HPDE6-E6E7 (cell line): ENCODE measurements around the gene JMJD7.

Source experiments
- DNase-seq: peaks from one replicate; pipeline ENCODE4 v3.0.0; 2011; ENCODE audit warnings: missing footprints; ENCODE audit errors: extremely low spot score

JMJD7 gene

DNA sequence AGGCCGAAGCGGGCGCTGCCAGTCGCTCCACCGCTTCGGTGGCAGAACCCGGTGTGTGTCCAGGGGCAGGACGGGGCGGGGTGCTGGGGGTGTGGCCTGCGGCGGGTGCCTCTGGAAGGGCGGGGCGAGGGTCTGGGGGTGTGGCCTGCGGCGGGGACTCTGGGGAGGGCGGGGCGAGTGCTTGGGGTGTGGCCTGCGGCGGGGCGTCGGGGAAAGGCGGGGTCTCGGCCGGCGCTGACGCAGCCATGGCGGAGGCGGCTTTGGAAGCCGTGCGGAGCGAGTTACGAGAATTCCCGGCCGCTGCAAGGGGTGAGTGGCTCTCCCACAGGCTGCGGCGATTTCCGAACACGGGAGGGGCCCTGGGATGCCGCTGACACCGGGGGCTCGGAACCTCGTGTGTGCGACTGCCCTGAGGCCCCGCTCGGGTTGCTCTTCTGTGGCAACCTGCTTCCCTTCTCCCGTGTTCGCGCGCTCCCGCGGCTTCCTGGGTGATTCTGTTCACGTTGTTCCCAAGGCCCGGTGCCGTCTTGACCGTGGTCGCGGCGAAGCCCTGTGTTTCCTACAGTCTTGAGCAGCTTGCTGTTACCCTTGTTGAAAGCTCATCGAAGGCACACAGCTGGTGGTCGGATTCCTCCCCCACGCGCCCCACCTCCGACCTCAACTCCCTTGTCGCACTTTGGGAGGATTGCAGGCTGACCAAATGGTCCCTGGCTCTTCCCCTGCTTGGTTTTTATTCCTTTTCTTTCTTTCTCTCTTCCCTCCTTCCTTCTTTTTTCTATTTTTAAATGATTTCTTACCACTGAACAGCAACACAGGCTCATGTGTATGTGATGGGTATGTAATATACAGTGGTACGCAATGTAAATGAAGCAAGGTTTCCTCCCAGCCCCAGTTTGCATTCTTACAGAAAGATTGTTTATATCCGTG is at the start of gene JMJD7:
Gene JMJD7 (plus strand): TSS at position 213 of the 927 bp plus-strand sequence. CDS start 33 bp downstream, at position 246.
- DNase-seq: peak; percentile 84

- DNase-seq: no peak
Observed at GRCh38 chr15:41778521-41778920, 49.4 kb upstream of the JMJD7 start.

DNA sequence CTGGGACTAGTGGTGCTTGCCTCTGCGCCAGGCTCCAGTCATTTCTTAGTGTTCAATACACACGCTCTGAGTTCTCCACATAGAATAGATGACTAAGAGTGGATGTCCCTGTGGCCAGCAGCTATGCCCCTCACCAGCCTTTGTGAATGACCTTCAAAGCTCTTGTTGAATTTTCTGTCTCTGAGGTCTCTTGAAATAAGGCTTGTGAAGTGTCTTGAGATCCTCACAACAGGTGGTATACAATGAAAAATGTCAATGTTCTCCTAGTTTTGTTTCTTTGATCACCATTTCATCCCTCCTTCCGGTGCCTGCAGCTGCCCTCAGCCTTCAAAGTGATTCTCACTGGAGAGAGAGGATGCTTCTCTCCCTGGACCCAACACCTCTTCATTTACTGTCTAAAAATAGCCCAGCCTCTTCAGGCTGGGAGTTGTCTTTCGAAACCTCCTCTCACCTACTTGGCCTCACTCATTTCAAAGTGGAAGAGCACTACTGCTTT is 48.2 kb upstream of the JMJD7 start:
- DNase-seq: no peak

GRCh38 chr15:41780266-41780665 is 47.6 kb upstream of the JMJD7 start:
- DNase-seq: no peak

- no peak for DNase-seq
Observed at GRCh38 chr15:41780727-41781126, 47.2 kb upstream of the JMJD7 start.

DNA sequence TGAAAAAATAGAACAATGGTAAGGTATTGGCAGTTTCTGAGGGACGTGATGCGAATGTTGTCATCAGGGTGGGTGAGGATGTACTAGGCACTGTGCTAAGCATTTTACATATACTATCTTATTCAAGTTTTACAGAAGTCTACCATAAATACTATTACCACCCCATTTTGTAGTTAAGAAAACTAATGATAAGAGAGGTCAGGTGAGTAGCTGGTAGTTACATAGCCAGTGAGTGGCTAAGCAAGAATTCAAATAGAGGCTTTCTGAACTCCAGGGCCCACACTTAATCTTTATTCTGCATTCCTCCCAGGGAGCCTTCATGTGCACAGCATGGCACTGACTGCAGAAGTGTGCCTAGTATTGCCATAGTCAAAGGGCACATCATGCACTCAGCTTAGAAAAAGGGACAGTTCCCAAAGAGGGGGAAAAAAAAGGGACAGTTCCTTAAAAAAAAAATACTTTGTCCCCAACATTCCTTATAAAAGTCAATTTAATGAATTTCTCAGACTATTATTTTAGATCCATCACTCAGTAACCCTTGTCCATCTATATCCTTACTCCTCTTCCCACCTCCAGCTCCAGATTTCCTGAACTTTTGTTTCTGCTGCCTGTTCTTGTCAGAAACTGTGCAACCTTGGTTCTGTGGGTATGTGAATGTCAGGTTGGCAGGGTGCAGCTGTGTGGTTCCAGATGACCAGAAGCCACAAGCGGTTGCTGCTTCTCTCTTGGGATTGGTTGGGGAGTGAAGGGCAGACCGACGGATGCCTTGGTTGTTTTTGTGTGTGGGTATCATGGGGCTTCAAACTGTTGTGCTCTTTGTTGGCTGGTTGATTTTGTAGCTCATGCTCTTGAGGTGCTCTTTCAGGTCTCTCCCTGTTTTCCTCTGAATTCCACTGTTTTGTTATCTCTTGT is 45.3 kb upstream of the JMJD7 start:
- no peak for DNase-seq

GRCh38 chr15:41783296-41783695 is 44.6 kb upstream of the JMJD7 start:
- DNase-seq: no peak

GRCh38 chr15:41788262-41788661 is 39.6 kb upstream of the JMJD7 start:
- DNase-seq: no peak

DNA sequence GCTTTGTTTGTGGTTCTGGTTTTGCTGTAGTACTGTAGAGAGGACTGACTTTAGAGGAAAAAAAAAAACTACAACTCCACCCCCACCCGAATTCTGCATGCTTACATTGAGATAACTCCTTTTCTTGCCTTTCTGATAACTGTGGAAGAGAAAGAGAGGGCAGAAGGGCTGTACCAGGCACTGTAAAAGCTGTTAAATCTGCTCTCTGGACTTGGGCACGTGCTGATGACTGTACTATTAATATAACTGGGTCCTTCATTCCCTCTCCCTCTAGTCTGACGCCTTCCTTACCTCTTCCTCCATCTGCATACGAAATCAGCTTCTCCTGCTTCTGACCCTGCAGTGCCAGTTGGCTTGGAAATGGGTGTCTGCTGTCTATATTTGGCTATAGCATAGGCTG is 38.7 kb upstream of the JMJD7 start:
- DNase-seq: no peak

DNA sequence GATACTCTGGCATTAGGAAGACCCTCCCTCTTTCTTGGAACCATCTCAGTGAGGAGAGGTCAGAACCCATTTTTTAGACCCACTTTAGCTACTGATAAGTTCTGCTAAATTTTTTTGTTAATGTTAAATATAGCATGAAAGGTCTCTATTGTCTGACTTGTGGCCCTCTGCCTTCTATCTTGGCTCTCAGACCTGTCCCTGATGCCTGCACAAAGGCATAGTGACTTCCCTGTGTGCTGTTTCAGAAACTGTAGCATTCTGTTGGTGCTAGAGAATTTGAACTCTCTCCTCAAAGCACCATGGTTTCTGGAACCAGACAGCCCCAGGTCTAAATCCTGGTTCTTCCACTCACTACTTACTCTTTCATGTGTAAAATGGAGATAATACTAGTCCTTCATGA is 38.2 kb upstream of the JMJD7 start:
- DNase-seq: no peak

DNA sequence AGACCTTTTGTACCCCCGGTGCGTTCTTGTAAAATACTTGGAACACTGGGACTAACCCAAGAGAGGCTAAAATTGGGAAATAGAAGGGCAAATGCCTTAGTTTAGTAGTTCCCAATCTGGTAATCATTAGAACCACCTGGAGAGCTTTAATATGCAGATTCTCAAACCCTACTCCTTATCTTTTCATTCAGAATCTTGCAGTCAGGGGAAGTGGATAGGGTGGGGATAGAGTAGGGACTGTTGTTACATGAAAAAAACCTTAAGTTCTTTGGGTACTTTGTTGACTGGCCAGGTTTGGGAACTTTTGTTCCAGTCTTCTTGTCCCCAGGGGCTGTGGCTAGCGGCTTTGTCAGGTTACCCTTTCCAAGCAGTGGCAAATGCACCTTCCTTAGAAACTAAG is 37.7 kb upstream of the JMJD7 start:
- DNase-seq: no peak

- no peak for DNase-seq
Observed at GRCh38 chr15:41790756-41791546, 36.9 kb upstream of the JMJD7 start.

DNA sequence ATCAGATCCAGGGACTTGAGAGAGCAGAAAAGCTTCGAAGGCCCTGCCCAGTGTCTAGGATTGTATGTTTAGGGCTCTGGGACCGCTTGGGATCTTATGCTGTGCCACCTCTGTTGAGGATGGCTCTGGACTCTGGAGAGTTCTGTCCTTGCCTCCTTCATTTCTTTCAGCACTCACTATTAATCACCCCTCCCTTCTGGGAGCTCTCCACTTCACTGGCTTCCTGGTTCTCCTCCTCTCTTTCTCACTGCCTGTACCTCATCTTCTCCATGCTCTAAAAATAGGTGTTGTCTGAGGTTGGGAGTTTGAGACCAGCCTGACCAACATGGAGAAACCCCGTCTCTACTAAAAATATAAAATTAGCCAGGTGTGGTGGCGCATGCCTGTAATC is 36.4 kb upstream of the JMJD7 start:
- DNase-seq: no peak

GRCh38 chr15:41792000-41792637 is 35.8 kb upstream of the JMJD7 start:
- DNase-seq: no peak

GRCh38 chr15:41794081-41794480 is 33.8 kb upstream of the JMJD7 start:
- no peak for DNase-seq

GRCh38 chr15:41795996-41796856 is 31.7 kb upstream of the JMJD7 start:
- DNase-seq: no peak

GRCh38 chr15:41797201-41797944 is 30.5 kb upstream of the JMJD7 start:
- DNase-seq: no peak

GRCh38 chr15:41798607-41799487 is 29.0 kb upstream of the JMJD7 start:
- DNase-seq: no peak

DNA sequence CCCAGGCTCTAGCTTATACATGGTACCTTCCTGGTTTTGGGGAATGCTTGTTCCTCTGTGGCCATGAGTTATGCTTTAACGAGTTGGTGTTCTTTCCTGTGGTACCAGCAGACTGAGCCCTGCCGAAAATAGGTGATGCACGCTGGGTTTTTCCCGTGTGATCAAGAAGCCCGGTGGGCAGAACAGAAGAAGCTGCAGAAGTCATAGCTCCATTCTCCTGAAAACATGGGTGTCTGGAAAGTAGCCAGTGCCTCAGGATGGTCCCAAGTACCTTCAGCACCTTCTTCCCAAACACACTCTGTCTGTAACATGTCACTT is 28.4 kb upstream of the JMJD7 start:
- no peak for DNase-seq
